HG03378 (cell line): ENCODE results near the gene MT3.

Source experiments
- ATAC-seq: cut with Tn5 transposase; IDR thresholded peaks from one replicate; pipeline ENCODE4 v1.9.1; 2021; ENCODE audit warnings: mild to moderate bottlenecking, moderate library complexity; ENCODE audit not compliant: unreplicated experiment

MT3 gene

GRCh38 chr16:56628486-56629350 is 39.4 kb downstream of the MT3 start:
- ATAC-seq, result no peak

- ATAC-seq, result no peak
Observed at GRCh38 chr16:56629531-56629930, 40.2 kb downstream of the MT3 start.

- peak; percentile 87 for ATAC-seq
Observed at GRCh38 chr16:56630134-56630533, 40.8 kb downstream of the MT3 start.

- no peak for ATAC-seq
Observed at GRCh38 chr16:56631197-56631596, 41.9 kb downstream of the MT3 start.

- no peak for ATAC-seq
Observed at GRCh38 chr16:56631832-56632155, 42.5 kb downstream of the MT3 start.

GRCh38 chr16:56632156-56632847 is 43.0 kb downstream of the MT3 start, which contains the start of gene MT1M:
Gene MT1M, plus strand, starts transcription at chr16:56632659. Its CDS starts 73 bp downstream, at chr16:56632732.
- no peak for ATAC-seq

GRCh38 chr16:56632848-56633365 is 43.6 kb downstream of the MT3 start:
- ATAC-seq, result no peak

GRCh38 chr16:56633535-56633934 is 44.2 kb downstream of the MT3 start:
- no peak for ATAC-seq

GRCh38 chr16:56634715-56635440 is 45.5 kb downstream of the MT3 start:
- no peak for ATAC-seq

GRCh38 chr16:56635441-56635967 is 46.2 kb downstream of the MT3 start:
- no peak for ATAC-seq

- no peak for ATAC-seq
Observed at GRCh38 chr16:56636616-56637413, 47.5 kb downstream of the MT3 start.

GRCh38 chr16:56637814-56638750 is 48.8 kb downstream of the MT3 start, which contains the start of gene MT1A:
Gene MT1A, plus strand, starts transcription at chr16:56638666. Its CDS starts 73 bp downstream, at chr16:56638739.
- ATAC-seq, result no peak

GRCh38 chr16:56639045-56639444 is 49.7 kb downstream of the MT3 start:
- ATAC-seq, result no peak

GRCh38 chr16:56640076-56640475 is 50.7 kb downstream of the MT3 start:
- ATAC-seq, result no peak
